Body of pancreas (tissue), 4 donors: ENCODE measurements around the gene SUSD5. TPM values are rescaled to one million over a fixed set of nuclear protein-coding genes. Genes with fewer than 3 reads are reported as not detected.
A peak's percentile ranks its signal among the peaks of the same experiment; 100 is the strongest.

Experiments
- ATAC-seq: fragments of 150-250 bp; one replicate; pipeline ENCODE4 v1.9.1; 2016
- DNase-seq, 4 donors: peaks; one replicate each; pipeline ENCODE4 v3.0.0-alpha.2; 2019
- H3K27ac ChIP-seq, 4 donors: fragments of 200-600 bp; sonication (generic); 1 replicate in 3 of 4; 2 replicates in 1 of 4; pipeline versions ENCODE4 v1.5.1 to v1.6.1; 2016 to 2019; ENCODE audit warnings: mild to moderate bottlenecking in 1 of 4, mixed read lengths in 1 of 4, moderate library complexity in 1 of 4
- H3K27me3 ChIP-seq, 2 donors: fragments of 200-600 bp; sonication (generic); one replicate each; pipeline ENCODE4 v1.6.0; 2016; ENCODE audit warnings: mild to moderate bottlenecking in 1 of 2
- H3K36me3 ChIP-seq, 2 donors: fragments of 200-600 bp; sonication (generic); replicated peaks in 1 of 2; 2 replicates each; pipeline ENCODE4 v1.5.1; 2016; ENCODE audit warnings: low read depth in 2 of 2; ENCODE audit not compliant: insufficient read depth in 1 of 2
- H3K4me1 ChIP-seq: fragments of 200-600 bp; sonication (generic); one replicate; pipeline ENCODE4 v1.6.0; 2016
- H3K4me3 ChIP-seq, 2 donors: fragments of 200-600 bp; sonication (generic); 1 replicate in 1 of 2; 2 replicates in 1 of 2; pipeline ENCODE4 v1.5.1; 2016 to 2019
- H3K9me3 ChIP-seq, 3 donors: fragments of 200-600 bp; sonication (generic); 1 replicate in 2 of 3; 2 replicates in 1 of 3; pipeline ENCODE4 v1.5.1; 2016
- CTCF ChIP-seq, 7 experiments: fragments of 450-650 bp in 4 of 7; fragments of 200-600 bp in 3 of 7; sonication (generic) in 3 of 7; IDR thresholded peaks; one replicate each; pipeline ENCODE4 v1.5.1; 2016 to 2019; ENCODE audit warnings: antibody characterized with exemption in 7 of 7
- POLR2A ChIP-seq, 3 donors: fragments of 450-650 bp; IDR thresholded peaks; one replicate each; pipeline ENCODE4 v1.6.1; 2016; ENCODE audit warnings: antibody characterized with exemption in 3 of 3, mild to moderate bottlenecking in 2 of 3
- WGBS, 2 donors: methylation state at CpG; one replicate each; pipeline ENCODE4 v1.1.5; 2017; 5-methylcytosine and 5-hydroxymethylcytosine counted together
- intact Hi-C: fragments of 100-400 bp; cut with DNase I; formaldehyde crosslinking; loops from one replicate; pipeline ENCODE4 v1.15.1; 2023
- total RNA-seq, 2 donors: library from RNA; depleted of rRNA; stranded (reverse); fragments of >200 nt; gene quantifications; one replicate each; pipeline ENCODE4 v1.1.0, GENCODE V29; 2016

Gene SUSD5
- total RNA-seq, 2 donors from 2014 or later: 1.8 TPM; not detected in 1

- H3K9me3 ChIP-seq: no peaks in the 10 kb centered on the region
- no peak for ATAC-seq
- intact Hi-C loops: no loop called here
- H3K36me3 ChIP-seq: no peaks in the 10 kb centered on the region
- H3K4me3 ChIP-seq: no peak overlapping the region
- no peaks in the 10 kb centered on the region for H3K27me3 ChIP-seq
- no peak for DNase-seq
- H3K4me1 ChIP-seq: no peaks in the 10 kb centered on the region
- no peak for TF ChIP-seq CTCF (IDR thresholded peaks at IDR 0.05)
- TF ChIP-seq POLR2A (IDR thresholded peaks at IDR 0.05): no peak
- 76 to 82% methylated on average over 15 to 19 of the region's 19 CpGs for WGBS, 2 donors
- H3K27ac ChIP-seq: no peak overlapping the region
These were observed 65.9 kb downstream of the SUSD5 start for GRCh38 chr3:33152363-33153360.

- intact Hi-C loops: no loop called here
- ATAC-seq: no peak
- Histone ChIP-seq H3K27ac (no peak overlapping the region), H3K36me3 (no peaks in the 10 kb centered on the region), H3K27me3 (no peaks in the 10 kb centered on the region), H3K4me3 (no peak overlapping the region), H3K4me1 (peaks cover 15% of the 10 kb centered on the region), H3K9me3 (no peaks in the 10 kb centered on the region)
- DNase-seq: peak in 1 of 4 donors; percentile 13
- WGBS, 2 donors: 46 to 88% methylated on average over 5 to 6 of the region's 6 CpGs
- TF ChIP-seq POLR2A (IDR thresholded peaks at IDR 0.05) (no peak), CTCF (IDR thresholded peaks at IDR 0.05) (no peak)
These were observed 69.3 kb downstream of the SUSD5 start for GRCh38 chr3:33149342-33149741.

- H3K27me3 ChIP-seq: no peaks in the 10 kb centered on the region
- H3K27ac ChIP-seq: peak overlapping the region in 2 of 4 donors; percentile 5 to 30
- no peak overlapping the region for H3K4me3 ChIP-seq
- H3K36me3 ChIP-seq: no peaks in the 10 kb centered on the region
- no peaks in the 10 kb centered on the region for H3K9me3 ChIP-seq
- TF ChIP-seq CTCF (IDR thresholded peaks at IDR 0.05) (peak in 4 of 7 experiments; percentile 25 to 49 (median 43)), POLR2A (IDR thresholded peaks at IDR 0.05) (no peak)
- ATAC-seq (peak; percentile 77), DNase-seq (peak in 1 of 4 donors; percentile 36)
- peaks cover 15% of the 10 kb centered on the region for H3K4me1 ChIP-seq
- 30% methylated on average over 8 of the region's 8 CpGs for WGBS, 2 donors
- intact Hi-C loops: no loop called here
These were observed 71.7 kb downstream of the SUSD5 start for GRCh38 chr3:33146791-33147445.

GRCh38 chr3:33145901-33146580 lies 72.6 kb downstream of the SUSD5 start:
- H3K27ac ChIP-seq: no peak overlapping the region
- no peaks in the 10 kb centered on the region for H3K27me3 ChIP-seq
- 78 to 84% methylated on average over 6 to 9 of the region's 9 CpGs for WGBS, 2 donors
- TF ChIP-seq CTCF (IDR thresholded peaks at IDR 0.05) (no peak), POLR2A (IDR thresholded peaks at IDR 0.05) (no peak)
- peaks cover 15% of the 10 kb centered on the region for H3K4me1 ChIP-seq
- H3K36me3 ChIP-seq: no peaks in the 10 kb centered on the region
- no peaks in the 10 kb centered on the region for H3K9me3 ChIP-seq
- no peak overlapping the region for H3K4me3 ChIP-seq
- ATAC-seq (no peak), DNase-seq (no peak)
- intact Hi-C loops: no loop called here
